NCI-H1048 (cell line): ENCODE measurements around the gene STRA6.

Experiments used
- DNase-seq: peaks from one replicate; lab custom pipeline; 2025; lab: John Stamatoyannopoulos, UW

Gene STRA6

DNA sequence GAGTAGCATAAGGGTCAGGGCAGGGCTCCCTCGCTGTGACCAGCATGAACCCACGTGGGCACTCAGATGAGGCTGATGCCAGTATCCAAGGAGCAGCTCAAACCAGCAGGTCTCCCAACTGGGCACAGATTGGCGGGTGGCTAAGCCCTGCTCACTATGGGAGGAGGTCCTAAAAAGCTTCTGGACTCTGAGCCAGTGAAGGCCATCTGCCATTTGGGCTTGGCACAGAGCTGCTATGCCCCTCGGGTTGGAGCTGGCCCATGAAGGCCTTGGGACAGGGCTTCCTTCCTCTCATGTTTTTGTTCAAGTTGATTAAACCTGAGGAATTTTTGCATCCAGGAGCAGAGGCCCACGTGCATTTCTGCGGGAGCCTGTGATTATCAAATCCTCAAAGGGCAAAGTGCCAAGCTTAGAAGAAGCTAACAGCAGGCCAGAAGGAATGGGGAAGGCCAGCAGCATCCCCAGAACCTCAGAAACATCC, 4.3 kb upstream of the STRA6 start:
- DNase-seq = no peak

DNA sequence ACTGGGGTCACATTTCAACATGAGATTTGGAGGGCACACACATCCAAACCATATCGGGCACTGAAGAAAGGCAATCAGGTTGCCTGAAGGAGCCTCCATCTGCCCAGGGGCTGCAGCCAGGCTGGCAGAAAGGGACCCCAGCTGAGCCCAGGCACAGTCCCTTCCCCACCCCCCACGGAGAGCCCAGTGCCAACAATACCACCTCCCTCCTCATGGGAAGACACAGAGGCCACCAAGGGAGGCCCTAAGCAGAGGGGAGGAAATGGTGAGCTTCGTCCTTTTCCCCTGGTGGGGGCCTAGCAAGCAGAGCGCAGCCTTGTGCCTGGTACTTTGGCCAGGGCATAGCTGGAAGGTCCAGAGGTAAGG, 3.0 kb upstream of the STRA6 start:
- no peak for DNase-seq

DNA sequence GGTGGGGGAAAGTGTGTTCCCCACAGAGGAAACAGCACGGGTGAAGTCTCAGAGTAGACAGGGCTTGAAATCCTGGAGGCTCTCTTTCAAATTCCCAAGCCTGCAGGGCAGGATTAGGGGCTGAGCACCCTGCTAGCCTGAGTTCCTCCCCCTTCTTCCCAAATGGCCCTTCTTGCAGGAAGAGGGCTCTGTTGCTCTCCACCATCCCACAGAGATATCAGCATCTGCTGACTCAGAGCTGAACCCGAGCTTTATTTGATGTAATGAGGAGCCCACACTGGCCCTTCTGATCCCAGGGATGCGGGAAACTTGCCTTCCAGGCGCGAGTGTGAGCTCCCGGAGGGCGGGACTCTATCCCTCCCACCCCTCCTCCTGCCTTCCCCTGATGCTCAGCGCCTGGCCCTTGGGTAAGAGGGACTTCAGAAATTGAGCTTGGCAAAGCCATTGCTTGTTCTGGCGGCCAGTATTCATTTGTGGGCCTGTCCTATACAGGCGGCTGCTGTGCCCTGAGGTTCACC, 1.4 kb upstream of the STRA6 start:
- DNase-seq = no peak

DNA sequence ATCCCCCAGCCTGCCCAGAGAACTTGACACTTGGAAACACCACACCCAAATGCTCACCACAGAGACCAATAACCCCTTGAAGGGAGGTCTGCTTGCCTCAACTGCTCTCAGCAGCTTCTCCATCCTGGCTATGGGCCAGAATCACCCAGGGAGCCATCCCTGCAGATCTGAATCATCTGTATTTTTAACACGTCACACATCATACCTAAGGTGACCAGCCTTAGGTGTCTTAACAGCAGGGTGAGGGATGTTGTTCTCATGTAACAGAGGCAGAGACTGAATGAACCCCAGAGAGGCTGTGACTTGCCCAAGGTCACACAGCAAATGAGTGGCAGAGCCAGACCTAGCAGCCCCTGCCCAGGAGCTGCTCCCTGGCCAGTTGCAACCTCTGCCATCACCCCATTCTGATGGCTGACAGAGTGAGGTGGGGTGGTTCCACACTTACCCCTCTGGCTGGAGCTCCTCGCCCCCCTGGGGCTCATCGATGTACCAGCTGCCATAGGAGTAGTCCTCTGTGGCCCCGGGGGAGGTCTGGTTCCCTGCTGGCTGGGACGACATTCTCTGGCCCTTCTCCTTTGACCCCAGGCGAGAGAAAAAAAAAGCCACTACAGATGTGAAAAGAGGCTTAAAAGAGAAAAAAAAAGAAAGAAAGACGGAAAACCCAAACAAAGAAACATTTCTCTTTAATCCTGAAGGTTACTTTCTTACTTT, 722 bp downstream of the STRA6 start:
- no peak for DNase-seq

DNA sequence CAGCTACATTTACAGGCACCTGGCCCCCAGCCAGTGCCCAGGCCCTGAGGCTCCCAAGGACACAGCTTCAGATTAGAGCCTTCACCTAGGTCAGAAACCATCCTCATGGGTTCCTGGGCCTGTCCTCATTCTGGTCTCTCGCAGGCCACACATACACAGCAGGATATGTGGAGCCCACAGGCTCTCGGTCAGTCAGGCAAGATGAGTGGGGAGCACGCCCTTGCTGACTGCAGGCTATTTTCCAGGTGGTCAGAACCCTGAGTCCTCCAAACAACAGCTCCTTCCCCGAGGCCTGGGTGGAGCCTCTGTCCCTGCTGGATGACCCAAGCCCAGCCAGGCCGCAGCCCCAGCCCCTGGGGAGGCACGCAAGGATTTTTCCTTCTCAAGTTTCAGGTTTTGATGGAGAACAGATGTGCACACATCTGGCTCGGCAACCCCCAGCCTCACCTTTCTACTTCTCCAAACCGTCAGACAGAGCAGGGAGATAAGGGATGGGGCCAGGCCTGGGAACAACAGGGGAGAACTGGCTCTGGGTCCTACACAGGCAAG, 1.6 kb downstream of the STRA6 start:
- DNase-seq = no peak

DNA sequence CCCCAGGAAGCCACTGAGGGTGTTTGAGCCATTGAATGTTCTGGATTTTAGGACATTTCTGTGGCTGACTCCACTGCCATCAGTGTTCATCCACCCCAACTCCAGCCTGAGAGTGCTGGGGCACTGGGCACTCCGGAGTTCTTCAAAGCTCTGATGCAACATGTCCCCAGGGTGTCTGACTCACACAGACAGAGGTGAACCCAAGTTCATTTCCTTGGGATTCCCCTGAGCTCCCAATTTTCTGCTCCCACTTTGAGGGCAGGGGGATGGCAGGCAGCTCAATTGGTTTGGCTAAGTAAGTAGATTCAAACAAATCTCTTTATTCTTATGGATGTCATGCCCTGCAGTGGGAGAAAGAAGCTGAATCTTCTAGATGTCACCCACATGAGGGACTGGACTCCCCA, 2.2 kb downstream of the STRA6 start:
- DNase-seq = no peak

DNA sequence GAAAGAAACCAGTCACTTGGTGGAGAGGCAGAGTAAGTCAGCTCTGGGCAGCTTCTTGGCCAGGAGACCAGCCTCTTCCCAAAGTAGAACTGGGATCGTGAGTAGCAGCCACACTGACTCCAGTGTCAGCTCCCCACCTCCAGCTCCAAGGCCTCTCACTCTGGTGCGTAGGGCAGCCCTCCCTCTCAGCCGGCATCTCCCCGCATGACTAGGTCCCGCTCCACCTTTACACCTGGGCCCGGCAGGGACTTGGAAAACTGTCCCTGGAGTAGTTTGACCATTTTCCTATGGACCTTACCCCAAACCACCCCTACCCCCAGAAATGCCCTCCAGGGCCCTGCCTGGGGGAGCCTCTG, 3.3 kb downstream of the STRA6 start:
- no peak for DNase-seq

DNA sequence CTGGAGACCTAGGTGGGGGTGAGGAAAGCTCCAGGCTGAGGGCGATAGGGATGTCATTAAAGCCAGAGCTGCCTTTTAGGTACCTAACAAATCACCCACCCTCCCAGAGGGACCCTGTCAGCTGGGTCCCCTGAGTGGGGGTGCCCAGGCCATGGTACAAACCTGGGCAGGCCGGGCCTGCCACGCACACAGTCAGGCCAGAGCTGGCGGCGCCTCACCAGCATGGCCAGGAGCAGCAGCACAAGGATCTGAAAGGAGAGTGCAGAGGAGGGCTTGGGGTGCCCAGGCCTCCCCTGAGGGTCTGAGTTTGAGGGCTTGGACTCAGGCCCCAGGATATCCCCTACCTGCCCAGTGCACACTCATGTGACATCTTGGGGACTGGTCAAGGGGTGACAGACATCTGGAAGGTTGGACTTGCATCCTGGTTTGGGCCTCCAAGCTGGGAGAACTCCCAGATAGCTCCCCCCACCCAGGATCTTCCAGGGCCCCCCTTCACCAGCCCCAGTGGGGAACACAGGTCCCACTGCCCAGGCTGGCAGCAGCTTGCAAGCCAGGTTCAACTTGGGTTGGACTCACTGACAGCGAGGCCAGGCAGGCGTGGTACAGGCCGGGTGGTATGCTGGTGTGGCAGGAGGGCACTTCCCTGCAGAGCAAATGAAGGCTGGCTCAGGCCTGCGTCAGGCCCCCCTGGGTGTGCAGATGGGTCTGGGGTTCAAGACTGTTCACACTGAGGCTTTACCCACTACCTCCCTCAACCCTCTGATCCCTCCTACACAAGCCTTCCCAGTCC, 5.2 kb downstream of the STRA6 start:
- no peak for DNase-seq

DNA sequence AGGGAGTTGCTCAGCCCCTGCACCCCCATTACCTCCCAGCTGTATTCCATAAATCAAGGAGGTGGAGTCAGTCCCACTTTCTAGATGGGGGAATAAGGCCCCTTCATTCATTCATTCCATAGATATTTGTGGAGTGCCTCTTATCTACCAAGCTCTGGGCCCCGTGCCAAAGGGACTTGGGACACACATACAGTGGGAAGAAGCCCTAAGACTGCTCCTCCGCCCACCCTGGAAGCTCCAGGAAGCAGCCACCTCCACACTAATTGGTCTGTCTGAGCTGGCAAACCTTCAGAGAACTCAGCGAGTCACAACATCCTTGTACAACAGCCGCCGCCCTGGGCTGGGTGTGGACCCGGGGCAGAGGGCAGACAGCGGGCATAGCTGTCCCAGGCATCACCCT, 6.4 kb downstream of the STRA6 start:
- DNase-seq = no peak

DNA sequence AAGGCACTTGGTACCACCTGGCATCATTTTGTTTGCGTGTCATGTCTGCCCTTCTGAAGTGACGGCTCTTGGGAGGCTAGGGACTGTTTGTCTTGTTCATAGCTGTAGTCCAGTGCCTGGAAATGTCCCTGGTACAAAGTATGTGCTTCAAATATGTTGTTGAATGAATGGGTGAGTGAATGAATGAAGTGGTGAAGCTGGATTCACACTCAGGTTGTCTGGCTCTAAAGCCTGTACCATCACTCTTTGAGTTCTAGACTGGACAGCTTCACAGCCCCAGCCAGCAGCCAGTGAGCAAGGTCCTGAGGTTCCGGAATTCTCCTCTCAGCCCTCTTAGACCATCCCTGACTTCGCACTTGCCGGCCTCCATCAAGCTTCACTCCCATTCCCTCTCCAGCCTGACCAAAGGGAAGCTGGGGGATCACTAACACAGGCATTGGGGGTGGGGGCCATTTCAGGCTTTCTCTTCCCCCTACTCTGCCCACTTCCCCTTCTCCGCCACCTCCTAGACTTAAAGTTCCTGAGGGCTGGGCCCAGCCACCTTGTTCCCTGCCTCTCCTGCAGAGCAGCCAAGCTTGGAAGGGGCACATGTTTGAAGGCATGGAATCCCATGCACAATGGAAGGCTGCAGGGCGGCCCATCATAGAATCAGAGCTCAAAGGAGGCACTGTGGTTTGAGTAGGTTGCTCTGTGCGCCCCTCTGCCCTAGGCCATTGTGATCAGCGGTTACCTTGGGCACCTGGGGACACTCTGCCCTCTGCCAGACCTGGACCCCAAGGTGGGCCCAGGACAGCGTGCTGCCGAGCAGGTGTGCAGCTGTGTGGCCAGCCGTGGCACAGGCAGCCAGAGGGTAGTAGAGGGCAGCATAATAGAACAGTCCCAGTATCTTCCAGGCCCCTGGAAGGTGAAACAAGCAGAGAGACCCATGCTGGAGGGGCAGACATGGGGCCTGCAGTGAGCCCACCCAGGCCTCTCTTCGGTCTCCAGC, 7.7 kb downstream of the STRA6 start:
- DNase-seq = no peak

DNA sequence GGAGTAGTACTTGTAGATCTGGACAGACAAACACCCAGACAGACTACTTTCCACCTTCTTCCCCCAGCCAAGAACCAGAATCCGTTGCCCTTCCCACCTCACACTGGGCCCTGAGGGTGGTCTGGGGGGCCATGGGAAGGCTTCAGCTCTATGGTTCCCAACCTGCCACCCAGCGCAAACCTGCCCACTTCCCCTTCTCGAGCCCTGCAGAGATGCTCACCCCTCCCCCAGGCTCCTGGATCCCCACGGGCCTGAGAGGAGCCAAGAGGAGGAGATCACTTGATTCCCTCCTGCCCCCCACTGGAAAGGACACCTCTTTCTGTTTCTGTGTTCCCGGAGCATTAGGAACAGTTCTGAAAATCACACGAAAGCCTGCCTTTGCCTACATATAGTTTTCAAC, 8.7 kb downstream of the STRA6 start:
- DNase-seq = no peak

DNA sequence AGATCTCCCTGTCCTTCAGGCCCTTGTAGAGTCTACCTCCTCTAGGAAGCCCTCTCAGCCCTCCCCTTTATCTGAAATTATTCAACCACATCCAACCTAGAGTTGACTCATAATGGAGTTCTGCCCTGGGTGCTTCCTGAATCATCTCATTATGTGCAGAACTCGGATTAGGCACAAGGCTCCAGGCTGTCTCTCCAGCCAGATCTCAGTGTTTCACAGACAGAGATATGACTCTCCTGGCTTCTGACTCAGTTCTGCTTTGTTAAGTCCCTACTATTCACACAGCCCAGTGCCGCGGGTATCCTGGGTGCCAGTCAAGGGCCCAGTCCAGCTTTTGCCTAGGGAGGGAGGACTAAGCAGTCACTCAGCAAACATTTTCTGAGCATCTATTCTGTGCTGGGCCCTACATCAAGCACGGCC, 9.3 kb downstream of the STRA6 start:
- no peak for DNase-seq

DNA sequence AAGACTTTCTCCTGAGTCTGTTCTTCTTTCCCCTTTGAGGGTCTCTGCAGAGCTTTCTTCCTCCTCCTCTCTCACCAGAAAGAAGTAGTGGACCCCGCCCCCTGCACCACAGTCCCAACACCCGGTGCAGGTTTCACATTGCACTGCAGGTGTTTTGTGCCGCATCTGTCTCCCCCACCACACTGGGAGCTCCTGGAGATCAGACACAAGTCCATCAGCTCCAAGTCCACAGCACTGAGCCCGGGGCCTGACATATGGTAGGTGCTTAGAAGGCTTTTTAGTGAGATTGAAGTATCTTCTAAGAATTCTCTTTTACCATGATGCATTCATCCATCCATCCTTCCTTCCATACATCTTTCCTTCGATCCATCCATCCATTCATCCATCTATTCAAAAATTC, 9.8 kb downstream of the STRA6 start:
- DNase-seq = no peak

DNA sequence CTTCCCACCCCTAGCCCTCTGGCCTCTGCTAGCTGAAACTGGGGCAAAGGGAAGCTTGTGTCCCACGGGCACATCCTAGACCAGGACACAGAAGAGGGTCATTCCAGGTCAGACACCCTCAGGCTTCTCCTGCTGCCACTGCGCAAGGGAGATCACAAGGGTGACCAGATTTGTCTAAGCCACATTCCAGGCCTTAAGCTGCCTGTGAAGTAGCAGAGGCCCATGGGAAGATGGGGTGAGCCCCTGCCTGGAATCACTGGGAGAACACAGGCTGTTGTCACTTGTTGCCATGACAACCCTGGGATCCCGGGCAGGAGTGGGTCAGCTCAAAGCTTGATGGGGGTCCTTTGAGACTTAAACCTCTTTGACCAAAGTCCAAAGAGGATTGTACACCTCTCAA, 10.8 kb downstream of the STRA6 start:
- no peak for DNase-seq

DNA sequence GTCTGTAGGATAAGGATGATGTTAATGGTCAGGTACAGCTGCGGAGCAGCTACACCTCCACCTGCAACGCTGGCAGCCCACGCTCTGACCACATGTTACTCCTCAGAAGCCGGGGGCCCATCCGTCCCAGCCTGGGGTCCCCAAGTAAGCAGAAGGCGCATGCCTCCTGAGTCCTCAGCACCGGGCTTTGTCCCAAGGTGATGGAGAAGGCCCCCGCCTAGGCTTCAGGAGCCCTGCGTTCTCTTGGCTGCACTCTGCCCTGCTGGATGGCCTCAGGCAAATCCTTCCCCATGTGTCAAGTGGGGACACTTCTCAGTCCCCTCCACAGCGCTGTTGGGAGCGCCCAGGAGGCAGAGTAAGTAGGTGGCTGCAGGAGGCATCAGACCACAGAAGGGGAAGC, 14.4 kb downstream of the STRA6 start:
- DNase-seq = no peak

DNA sequence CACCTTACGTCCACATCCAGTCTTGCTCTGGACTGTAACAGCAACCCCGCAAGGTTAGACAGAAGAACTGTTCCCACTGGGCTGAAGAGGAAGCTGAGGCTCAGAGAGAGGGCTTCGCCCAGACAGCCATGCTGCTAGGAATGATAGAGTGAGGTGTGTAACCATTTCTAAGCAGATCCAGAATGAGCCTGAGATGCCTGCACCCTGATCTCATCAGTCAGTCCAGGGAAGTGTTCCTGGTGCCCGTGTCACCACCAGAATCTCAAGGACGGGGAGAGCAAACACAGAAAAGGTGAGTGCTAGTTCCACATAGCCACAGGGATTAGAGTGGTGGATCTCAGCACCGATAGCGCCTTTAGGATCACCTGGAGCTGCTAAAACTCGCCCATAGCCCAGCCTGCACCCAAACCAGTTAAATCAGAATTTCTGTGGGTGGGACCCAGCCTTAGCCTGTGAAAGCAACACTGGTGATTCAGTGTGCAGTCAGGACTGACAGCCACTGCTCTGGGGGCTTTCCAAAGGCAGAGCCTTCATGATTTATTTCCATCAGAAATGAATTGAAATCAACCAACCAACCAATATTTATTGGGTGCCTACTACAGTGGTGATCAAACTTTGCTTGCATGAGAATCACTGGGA, 16.8 kb downstream of the STRA6 start:
- DNase-seq = no peak

DNA sequence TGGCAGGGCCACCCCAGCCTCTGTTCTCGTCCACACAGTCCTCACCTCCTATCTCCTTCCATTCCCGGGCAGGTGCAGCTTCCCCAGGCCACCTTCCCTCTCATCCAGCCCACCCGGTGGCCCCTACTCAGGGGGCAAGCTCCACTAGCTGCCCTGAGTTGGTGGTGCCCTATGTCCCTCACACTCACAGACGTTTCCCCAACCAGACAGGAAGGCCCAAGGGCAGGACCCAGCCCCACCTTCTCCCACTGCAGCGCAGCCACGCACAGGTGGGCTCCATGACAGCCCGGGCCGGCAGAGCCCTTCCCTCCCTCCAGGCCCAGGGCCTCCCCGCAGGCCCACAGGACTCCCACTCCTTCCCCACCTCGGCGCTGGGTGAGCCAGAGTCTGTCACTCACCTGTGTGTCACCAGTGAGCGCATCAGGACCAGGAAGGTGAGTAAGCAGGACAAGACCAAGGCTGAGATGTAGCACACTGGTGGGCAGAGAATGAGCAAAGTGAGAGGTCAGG, 17.9 kb downstream of the STRA6 start:
- DNase-seq = no peak

DNA sequence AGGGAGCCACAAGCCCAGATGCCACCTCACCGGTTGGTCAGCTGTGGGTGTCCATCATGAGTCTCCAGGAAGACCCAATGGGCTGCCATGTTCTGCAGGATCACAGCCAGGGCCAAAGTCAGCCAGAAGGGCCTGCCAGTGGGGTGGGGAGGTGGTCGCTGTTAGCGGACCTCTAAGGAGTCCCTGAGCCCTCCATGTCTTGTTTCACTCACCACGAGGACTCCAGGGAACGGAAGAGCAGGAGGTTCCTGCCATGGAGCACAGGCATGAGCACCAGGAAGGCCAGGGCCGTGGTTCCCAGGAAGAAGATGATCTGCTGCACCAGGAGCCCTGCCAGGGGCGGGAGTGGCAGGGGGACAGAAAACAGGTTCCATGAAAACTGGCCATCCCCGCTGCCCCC, 20.5 kb downstream of the STRA6 start:
- DNase-seq = no peak

DNA sequence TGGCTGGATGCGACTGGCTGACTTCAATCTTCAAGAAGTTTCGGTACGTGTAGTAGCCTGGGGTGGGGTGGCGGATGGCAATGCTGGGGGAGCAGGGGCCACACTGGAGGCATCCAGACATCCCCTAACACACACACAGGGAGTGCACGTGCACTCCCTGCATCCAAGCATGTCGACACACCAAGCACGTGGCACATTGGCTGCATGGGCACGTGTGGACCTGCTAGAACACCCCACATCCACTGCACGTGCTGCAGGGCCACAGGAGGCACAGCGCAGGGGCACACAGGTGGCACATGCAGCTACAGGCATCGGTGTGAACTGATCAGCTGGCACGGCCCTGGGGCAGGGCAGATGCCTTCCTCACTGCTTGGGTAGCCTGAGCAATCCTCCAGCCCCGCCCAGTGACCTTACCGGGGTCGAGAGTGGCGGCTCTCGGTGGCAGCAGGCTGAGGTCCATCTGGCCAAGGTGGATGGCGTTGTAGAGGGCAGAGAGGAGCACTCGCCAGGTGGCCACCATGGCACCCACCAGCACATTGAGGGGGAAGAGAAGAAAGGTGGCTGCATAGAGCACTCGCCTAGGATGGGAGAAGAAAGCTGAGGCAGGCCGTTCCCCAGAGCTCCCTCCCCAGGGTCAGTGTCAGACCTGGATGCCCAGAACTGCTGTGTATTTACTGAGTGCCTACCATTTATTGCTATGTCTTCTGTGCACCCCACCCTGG, 21.5 kb downstream of the STRA6 start:
- no peak for DNase-seq
